CD4-positive, alpha-beta T cell treated with Interleukin-17A for 1 hour (primary cell): ENCODE results near the gene A3GALT2.

Experiments
- DNase-seq: peaks from one replicate; pipeline ENCODE4 v3.0.0-alpha.2; 2020

The A3GALT2 gene

GRCh38 chr1:33349778-33350610, 29.1 kb upstream of the A3GALT2 start:
- peak; percentile 83 for DNase-seq

DNA sequence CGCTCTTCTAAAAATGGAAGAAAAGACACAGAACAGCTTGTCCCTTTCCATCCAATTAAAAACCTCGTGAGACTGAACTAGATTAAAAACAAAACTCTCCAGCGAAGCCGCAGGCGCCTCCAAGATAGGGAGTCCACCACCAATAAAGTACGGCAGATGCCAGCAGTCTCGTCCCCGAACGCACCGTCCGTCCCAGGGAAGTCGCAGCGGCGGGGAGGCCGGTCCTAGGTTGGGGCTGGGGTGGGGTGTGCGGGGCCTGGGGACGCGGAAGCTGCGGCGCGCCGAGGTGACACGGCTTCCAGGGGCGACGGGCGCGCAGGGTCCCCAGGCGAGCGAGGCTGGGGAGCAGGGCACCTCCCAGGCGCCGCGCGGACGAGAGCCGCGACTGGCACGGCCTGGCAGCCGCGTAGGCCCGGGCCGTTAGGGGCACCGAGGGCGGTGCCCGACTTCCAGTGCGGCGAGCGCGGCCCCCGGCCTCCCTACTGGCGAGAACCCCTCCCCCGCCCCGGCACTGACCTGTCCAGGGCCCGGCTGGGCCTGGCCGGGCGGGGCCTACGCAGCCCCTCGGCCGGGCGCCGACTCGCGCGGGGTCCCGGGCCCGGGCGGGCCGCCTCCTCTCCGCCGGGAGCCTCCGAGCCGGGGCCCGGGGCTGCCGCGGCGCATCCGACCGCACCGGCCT, 28.3 kb upstream of the A3GALT2 start:
- DNase-seq: peak; percentile 45

GRCh38 chr1:33348676-33349080, 27.8 kb upstream of the A3GALT2 start:
- peak; percentile 27 for DNase-seq

GRCh38 chr1:33348194-33348593, 27.3 kb upstream of the A3GALT2 start:
- no peak for DNase-seq

- no peak for DNase-seq
These were observed 26.7 kb upstream of the A3GALT2 start for GRCh38 chr1:33347650-33347992.

GRCh38 chr1:33346927-33347649, 26.2 kb upstream of the A3GALT2 start:
- DNase-seq: no peak

DNA sequence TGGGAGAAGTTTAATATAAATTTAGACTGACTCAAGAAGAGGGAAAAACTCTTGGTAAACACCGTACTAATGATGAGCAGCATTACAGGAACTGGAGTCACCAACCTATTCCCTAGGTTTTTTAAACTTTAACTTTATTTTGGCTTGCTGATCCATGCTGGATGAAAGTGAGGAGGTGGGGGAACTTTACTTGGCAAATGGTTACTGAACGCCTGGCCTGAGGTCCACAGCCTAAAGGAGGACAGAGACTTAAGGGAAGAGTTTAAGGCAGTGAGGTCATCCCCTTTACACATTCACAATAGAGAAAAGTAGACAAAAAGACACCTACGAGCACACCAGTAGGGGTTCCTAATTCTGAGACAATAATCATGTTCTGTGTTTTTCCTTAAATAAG, 25.6 kb upstream of the A3GALT2 start:
- DNase-seq: no peak

DNA sequence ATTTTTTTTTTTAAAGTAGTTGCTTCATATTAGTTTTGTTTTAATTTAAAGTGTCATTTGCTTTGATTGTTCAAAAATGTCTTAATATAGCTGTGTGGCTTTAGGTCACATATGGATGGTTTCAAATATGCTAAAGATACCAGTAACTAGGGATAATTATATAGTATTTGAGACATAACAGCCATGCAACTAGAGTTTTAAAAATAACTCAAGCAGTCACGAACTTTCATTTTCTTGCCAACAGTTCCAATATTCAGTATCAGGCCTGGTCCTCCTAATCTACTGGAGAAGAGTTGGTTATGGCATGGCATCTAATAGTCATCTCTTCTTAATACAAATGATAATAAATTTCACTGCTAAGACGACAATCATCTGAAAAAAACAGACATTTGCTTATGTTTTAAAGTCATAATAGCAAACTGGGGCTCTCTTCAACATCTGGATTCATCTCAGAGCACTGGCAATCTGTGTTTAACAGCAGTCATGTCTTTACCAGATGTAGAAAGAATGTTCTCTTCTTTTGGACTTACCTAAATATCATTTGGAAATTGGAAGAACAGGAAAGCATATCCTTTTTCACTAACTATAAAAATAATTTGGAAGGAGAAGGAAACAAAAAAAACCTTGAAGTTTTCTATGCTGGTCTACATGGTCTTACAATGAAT, 24.1 kb upstream of the A3GALT2 start:
- DNase-seq: no peak

DNA sequence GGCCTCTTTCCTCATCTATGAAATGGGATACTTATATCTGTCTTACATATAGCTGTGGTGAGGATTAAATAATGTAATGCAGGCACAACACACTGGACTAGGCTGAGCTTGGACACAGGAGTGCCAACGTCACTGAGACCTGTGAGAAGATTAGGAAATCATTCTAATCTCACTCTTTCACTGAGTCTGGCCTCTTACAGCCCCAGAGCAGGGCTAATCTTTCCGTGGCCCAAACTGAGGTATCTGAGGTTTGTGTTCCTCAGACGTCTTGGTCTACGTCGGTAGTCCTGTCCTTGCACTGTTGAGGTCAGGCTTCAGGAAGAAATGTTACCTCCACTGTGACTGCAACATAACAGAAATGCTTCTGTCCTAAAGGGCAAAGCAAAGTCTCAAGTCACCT, 22.6 kb upstream of the A3GALT2 start:
- no peak for DNase-seq

DNA sequence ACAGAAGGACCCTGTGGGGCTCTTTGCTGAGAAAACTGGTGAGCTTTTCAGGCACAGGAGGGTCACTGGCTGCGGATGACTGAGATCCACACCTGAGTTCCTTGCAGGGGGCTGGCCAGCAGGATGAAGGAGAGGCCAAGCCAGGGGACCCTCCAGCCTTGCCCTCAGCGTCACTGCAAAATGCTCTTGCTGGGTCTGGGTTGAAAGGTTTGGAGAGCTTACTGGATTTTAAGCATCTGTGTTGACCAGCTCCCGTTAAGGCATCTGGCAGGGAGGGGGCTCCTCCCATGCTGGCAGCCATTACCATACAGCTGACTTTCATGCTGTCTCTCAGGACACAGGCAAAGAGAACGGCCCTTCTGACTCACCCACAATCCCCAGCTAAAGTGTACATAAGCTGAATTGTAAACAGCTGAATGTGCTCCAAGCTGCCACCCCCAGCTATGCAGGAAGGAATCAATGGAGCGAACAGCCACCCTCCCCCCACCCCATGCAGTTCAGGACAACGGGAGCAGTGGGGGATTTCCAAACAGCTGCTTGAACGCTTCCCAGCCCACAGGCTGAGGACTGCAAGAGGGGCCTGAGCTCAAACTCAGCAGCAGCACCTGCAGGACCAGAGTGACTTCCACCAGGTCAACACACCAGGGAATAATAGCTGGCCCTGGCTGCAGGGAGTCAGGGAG, 21.3 kb upstream of the A3GALT2 start:
- DNase-seq: no peak

DNA sequence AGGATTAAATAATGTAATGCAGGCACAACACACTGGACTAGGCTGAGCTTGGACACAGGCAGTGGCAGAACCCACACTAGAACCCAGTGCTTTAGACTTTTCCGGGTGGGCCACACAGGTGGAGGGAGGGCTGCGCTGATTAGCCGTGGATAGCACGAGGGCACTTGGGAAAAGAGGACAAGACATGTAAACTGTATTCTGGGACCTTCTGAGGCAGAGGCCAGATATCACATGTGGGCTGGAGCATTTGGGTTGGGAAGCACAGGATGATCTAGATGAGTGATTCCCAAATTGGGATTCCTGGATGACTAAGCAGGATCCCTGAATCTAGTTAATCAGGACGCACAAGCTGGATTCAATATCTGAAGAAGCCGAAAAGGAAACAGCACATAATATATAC, 20.3 kb upstream of the A3GALT2 start:
- DNase-seq: no peak

GRCh38 chr1:33339413-33339812, 18.5 kb upstream of the A3GALT2 start:
- no peak for DNase-seq

DNA sequence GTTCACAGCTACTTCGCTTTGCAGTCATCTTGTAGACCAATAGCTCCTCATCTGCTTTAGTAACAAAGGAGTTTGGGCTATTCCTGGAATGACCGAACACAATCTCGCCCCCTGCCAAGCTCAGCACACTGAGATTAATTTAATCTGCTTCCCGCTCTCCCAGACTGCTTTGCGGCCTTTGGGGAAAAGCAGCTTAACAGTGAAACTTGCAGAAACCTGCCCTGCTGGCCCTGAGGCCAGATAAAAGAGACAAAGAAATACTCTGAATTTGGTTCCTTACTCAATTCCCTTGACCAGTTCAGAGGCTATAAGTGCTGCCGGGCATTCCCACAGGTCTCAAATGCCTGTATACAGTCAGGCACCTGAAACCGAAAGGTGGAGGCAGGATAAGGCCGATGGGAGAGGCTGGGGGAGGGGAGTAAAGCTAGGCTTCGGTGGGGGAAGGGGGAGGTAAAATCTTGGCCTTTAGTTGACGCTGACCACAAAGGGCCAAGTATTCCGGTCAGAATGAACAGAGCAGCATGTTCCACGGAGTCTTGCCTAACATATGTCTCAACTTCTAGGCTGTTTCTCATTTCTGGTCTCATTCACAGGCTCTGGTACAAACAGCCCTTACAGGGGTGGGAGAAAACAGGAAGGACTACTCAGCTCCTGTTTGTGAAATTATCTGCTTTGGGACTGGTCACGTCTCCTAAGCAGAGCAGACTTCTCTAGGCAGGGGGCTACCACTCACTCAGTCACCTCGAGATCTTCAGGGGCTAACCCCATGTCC, 17.7 kb upstream of the A3GALT2 start:
- DNase-seq: no peak

- DNase-seq: no peak
These were observed 17.1 kb upstream of the A3GALT2 start for GRCh38 chr1:33338048-33338439.

- DNase-seq: no peak
These were observed 16.5 kb upstream of the A3GALT2 start for GRCh38 chr1:33337441-33337840.

- no peak for DNase-seq
These were observed 15.7 kb upstream of the A3GALT2 start for GRCh38 chr1:33336580-33336979.

- no peak for DNase-seq
These were observed 14.1 kb upstream of the A3GALT2 start for GRCh38 chr1:33335020-33335419.

- DNase-seq: no peak
These were observed 13.2 kb upstream of the A3GALT2 start for GRCh38 chr1:33334081-33334552.

GRCh38 chr1:33332881-33333280, 12.0 kb upstream of the A3GALT2 start:
- no peak for DNase-seq

GRCh38 chr1:33332357-33332789, 11.5 kb upstream of the A3GALT2 start:
- no peak for DNase-seq

DNA sequence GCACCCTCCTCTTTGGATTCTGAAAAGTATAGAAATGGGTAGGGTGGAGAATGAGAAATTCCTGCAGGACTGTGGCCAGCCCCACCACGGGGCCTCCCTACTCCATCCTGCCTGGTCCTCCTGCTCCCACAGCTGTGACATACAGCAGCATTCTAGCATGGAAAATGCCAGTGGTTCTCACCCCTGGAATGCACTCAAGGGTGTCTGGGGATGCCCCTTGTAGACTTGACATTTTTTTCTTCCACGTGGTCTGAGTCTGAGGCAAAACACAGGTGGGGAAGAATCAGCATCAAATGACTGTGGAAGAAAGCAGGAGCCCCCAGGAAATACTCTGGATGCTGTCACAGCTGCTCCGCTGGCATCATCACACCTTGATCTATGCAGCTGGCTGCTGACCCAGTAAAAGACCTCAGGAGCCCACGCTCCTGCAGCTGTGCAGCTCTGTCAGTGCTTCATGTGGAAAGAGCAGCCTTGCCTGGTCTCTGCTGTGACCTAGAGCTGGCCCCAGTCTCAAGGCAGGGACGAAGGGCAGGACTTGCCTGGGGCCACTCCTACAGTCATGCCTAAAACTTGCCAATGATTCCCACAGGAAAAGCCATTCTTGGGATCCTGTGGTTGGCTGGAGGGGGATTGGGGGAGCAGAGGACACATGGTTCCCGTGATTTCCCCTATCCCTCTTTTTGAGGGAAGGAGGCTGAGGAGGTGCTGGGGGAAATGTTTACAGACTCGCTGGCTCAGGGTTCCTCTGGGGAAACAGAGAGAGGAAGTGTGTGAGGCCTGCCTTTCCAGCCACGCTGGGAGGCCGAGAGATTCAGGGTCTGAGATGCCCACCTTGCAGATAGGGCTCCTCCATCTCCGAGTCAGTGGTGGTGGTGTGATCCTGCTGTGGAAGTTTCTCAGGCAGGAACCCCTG, 10.8 kb upstream of the A3GALT2 start:
- DNase-seq: no peak
